ENCODE data around the gene PFAS.

The PFAS gene

GRCh38 chr17:8231701-8232100, 17.4 kb upstream of the PFAS start:
- no peaks in the 10 kb centered on the region for H3K27me3 ChIP-seq (ENCODE audit: low read length)
- no peaks in the 10 kb centered on the region for H3K79me2 ChIP-seq (ENCODE audit: insufficient read depth, low read length)
- H3K9me3 ChIP-seq (ENCODE audit: insufficient read depth, low read length) = no peaks in the 10 kb centered on the region
- peaks cover 4% of the 10 kb centered on the region; the same call in 1 of the 2 replicates for H3K36me3 ChIP-seq (ENCODE audit: low read length)
- no peaks in the 10 kb centered on the region for H3K9me2 ChIP-seq (replicated peaks; ENCODE audit: insufficient read depth, low read length)
- H3K4me3 ChIP-seq (ENCODE audit: insufficient read depth, low read length, poor library complexity, severe bottlenecking) = no peak overlapping the region
- no peak overlapping the region for H2AFZ ChIP-seq (ENCODE audit: low read depth, low read length, severe bottlenecking)
- H4K20me1 ChIP-seq (ENCODE audit: low read depth, low read length) = no peaks in the 10 kb centered on the region
- TF ChIP-seq EZH2phosphoT487 (conservative IDR thresholded peaks at IDR 0.05; ENCODE audit: low read length) (no peak), CTCF (IDR thresholded peaks at IDR 0.05; ENCODE audit: insufficient read depth, low read length, poor library complexity, severe bottlenecking) (no peak)
- no peak overlapping the region for H3K4me2 ChIP-seq (ENCODE audit: low read depth, low read length, poor library complexity, severe bottlenecking)
- H3K9ac ChIP-seq (ENCODE audit: low read length) = no peak overlapping the region
- no peak overlapping the region for H3K27ac ChIP-seq (ENCODE audit: low read depth, low read length)
- 0 out of 2 replicates have a peak, but pooled peaks cover under 1% of the 10 kb centered on the region for H3F3A ChIP-seq (ENCODE audit: insufficient read depth)

- H3K4me2 ChIP-seq (ENCODE audit: low read depth, low read length, poor library complexity, severe bottlenecking) = no peak overlapping the region
- H3K4me3 ChIP-seq (ENCODE audit: insufficient read depth, low read length, poor library complexity, severe bottlenecking) = no peak overlapping the region
- no peak overlapping the region for H2AFZ ChIP-seq (ENCODE audit: low read depth, low read length, severe bottlenecking)
- no peak overlapping the region for H3K27ac ChIP-seq (ENCODE audit: low read depth, low read length)
- H3K9me2 ChIP-seq (replicated peaks; ENCODE audit: insufficient read depth, low read length) = no peaks in the 10 kb centered on the region
- H3K9me3 ChIP-seq (ENCODE audit: insufficient read depth, low read length) = no peaks in the 10 kb centered on the region
- no peak overlapping the region for H3K9ac ChIP-seq (ENCODE audit: low read length)
- H3K36me3 ChIP-seq (ENCODE audit: low read length) = peaks cover 7% of the 10 kb centered on the region; the same call in 1 of the 2 replicates
- no peaks in the 10 kb centered on the region for H3K27me3 ChIP-seq (ENCODE audit: low read length)
- H3K79me2 ChIP-seq (ENCODE audit: insufficient read depth, low read length) = no peaks in the 10 kb centered on the region
- TF ChIP-seq EZH2phosphoT487 (conservative IDR thresholded peaks at IDR 0.05; ENCODE audit: low read length) (no peak), CTCF (IDR thresholded peaks at IDR 0.05; ENCODE audit: insufficient read depth, low read length, poor library complexity, severe bottlenecking) (no peak)
- H4K20me1 ChIP-seq (ENCODE audit: low read depth, low read length) = no peaks in the 10 kb centered on the region
- H3F3A ChIP-seq (ENCODE audit: insufficient read depth) = 0 out of 2 replicates have a peak, but pooled peaks cover 3% of the 10 kb centered on the region
Measured at GRCh38 chr17:8234361-8235270, 14.5 kb upstream of the PFAS start.

- H2AFZ ChIP-seq (ENCODE audit: low read depth, low read length, severe bottlenecking) = no peak overlapping the region
- 0 out of 2 replicates have a peak, but pooled peaks cover 3% of the 10 kb centered on the region for H3F3A ChIP-seq (ENCODE audit: insufficient read depth)
- TF ChIP-seq EZH2phosphoT487 (conservative IDR thresholded peaks at IDR 0.05; ENCODE audit: low read length) (no peak), CTCF (IDR thresholded peaks at IDR 0.05; ENCODE audit: insufficient read depth, low read length, poor library complexity, severe bottlenecking) (no peak)
- no peak overlapping the region for H3K4me2 ChIP-seq (ENCODE audit: low read depth, low read length, poor library complexity, severe bottlenecking)
- H3K27me3 ChIP-seq (ENCODE audit: low read length) = no peaks in the 10 kb centered on the region
- H3K36me3 ChIP-seq (ENCODE audit: low read length) = peaks cover 7% of the 10 kb centered on the region; the same call in 1 of the 2 replicates
- H3K79me2 ChIP-seq (ENCODE audit: insufficient read depth, low read length) = no peaks in the 10 kb centered on the region
- H3K9me3 ChIP-seq (ENCODE audit: insufficient read depth, low read length) = no peaks in the 10 kb centered on the region
- no peak overlapping the region for H3K27ac ChIP-seq (ENCODE audit: low read depth, low read length)
- no peaks in the 10 kb centered on the region for H3K9me2 ChIP-seq (replicated peaks; ENCODE audit: insufficient read depth, low read length)
- no peak overlapping the region for H3K4me3 ChIP-seq (ENCODE audit: insufficient read depth, low read length, poor library complexity, severe bottlenecking)
- no peak overlapping the region for H3K9ac ChIP-seq (ENCODE audit: low read length)
- no peaks in the 10 kb centered on the region for H4K20me1 ChIP-seq (ENCODE audit: low read depth, low read length)
Measured at GRCh38 chr17:8235676-8236075, 13.4 kb upstream of the PFAS start.
